NCI-H82 treated with DMSO at 0.1 percent for 48 hours (cell line): ENCODE measurements around the gene SNRPB.
"Not testable (repeated sequence)": the region's sequence is repeated elsewhere in the genome, so short reads cannot be mapped to it uniquely, and the experiment has no call there.

Source experiments
- DNase-seq: peaks from one replicate; lab custom pipeline; 2025; ENCODE audit not compliant: unreplicated experiment; lab: John Stamatoyannopoulos, UW

SNRPB gene

GRCh38 chr20:2470423-2471193 lies at the start of gene SNRPB:
Gene SNRPB (minus strand): TSS chr20:2470789. CDS start chr20:2470690, 99 bp downstream.
- DNase-seq, result peak; percentile 99

- no peak for DNase-seq
Measured at GRCh38 chr20:2519115-2519809, 48.7 kb upstream of the SNRPB start.

- DNase-seq, result no peak
Measured at GRCh38 chr20:2518558-2518957, 48.0 kb upstream of the SNRPB start.

- no peak for DNase-seq
Measured at GRCh38 chr20:2518096-2518495, 47.5 kb upstream of the SNRPB start.

GRCh38 chr20:2516399-2516798 lies 45.8 kb upstream of the SNRPB start:
- no peak for DNase-seq

- DNase-seq, result no peak
Measured at GRCh38 chr20:2515203-2515602, 44.6 kb upstream of the SNRPB start.

GRCh38 chr20:2509794-2510193 lies 39.2 kb upstream of the SNRPB start:
- DNase-seq, result no peak

- no peak for DNase-seq
Measured at GRCh38 chr20:2509468-2509781, 38.8 kb upstream of the SNRPB start.

- DNase-seq, result peak; percentile 53
Measured at GRCh38 chr20:2508631-2509467, 38.3 kb upstream of the SNRPB start, which contains the start of gene ZNF343. Gene ZNF343 (minus strand): TSS chr20:2508915. CDS start chr20:2493895, 15,020 bp downstream.

GRCh38 chr20:2507875-2508630 lies 37.5 kb upstream of the SNRPB start:
- DNase-seq, result no peak

- DNase-seq, result no peak
Measured at GRCh38 chr20:2507464-2507863, 36.9 kb upstream of the SNRPB start.

- not testable (repeated sequence) for DNase-seq
Measured at GRCh38 chr20:2506426-2506825, 35.8 kb upstream of the SNRPB start.

- DNase-seq, result not testable (repeated sequence)
Measured at GRCh38 chr20:2504803-2505202, 34.2 kb upstream of the SNRPB start.

- not testable (repeated sequence) for DNase-seq
Measured at GRCh38 chr20:2502808-2503384, 32.3 kb upstream of the SNRPB start.

GRCh38 chr20:2485661-2486060 lies 15.1 kb upstream of the SNRPB start:
- DNase-seq, result no peak

- DNase-seq, result no peak
Measured at GRCh38 chr20:2485080-2485479, 14.5 kb upstream of the SNRPB start.

GRCh38 chr20:2483504-2483903 lies 12.9 kb upstream of the SNRPB start:
- no peak for DNase-seq

- DNase-seq, result no peak
Measured at GRCh38 chr20:2480381-2480780, 9.8 kb upstream of the SNRPB start.

GRCh38 chr20:2476742-2477615 lies 6.4 kb upstream of the SNRPB start:
- no peak for DNase-seq
